DMS153 treated with DMSO at 0.1 percent for 48 hours (cell line): ENCODE results near the gene NPR2.

Experiments used
- DNase-seq: peaks from one replicate; lab custom pipeline; 2025; ENCODE audit not compliant: unreplicated experiment; lab: John Stamatoyannopoulos, UW

Gene NPR2

GRCh38 chr9:35852876-35853865, 61.8 kb downstream of the NPR2 start:
- no peak for DNase-seq

GRCh38 chr9:35854091-35854762, 62.8 kb downstream of the NPR2 start:
- no peak for DNase-seq

- no peak for DNase-seq
These were observed 64.8 kb downstream of the NPR2 start for GRCh38 chr9:35856206-35856605.

- no peak for DNase-seq
These were observed 65.5 kb downstream of the NPR2 start for GRCh38 chr9:35856882-35857281.

GRCh38 chr9:35858458-35858857, 67.1 kb downstream of the NPR2 start:
- no peak for DNase-seq
